DMS53 (cell line): ENCODE data around the gene TMEM11.
"Not testable (repeated sequence)": the region's sequence is repeated elsewhere in the genome, so short reads cannot be mapped to it uniquely, and the experiment has no call there.

Experiments used
- DNase-seq: peaks from one replicate; lab custom pipeline; 2025; lab: John Stamatoyannopoulos, UW

TMEM11 gene

GRCh38 chr17:21242026-21242697 lies 28.2 kb upstream of the TMEM11 start:
- no peak for DNase-seq

DNA sequence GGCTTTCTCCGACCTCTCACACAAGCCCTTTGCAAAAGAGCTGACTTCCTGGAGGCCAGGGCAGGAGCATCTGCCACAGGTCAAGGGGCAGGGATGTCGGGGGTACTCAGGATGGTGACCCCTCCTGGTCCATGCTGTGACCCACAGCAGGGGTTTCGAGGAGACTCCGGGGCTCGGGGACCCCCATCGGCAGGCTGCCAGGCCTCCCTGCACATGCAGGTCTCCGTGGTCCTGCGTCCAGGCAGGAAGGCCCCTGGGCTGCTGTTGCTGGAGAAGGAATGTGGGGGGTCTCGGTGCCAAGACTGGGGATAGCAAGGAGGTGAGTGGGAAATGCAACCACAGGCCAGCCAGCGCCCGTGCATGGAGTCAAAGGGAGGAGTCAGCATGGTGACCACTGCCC lies 27.6 kb upstream of the TMEM11 start:
- no peak for DNase-seq

DNA sequence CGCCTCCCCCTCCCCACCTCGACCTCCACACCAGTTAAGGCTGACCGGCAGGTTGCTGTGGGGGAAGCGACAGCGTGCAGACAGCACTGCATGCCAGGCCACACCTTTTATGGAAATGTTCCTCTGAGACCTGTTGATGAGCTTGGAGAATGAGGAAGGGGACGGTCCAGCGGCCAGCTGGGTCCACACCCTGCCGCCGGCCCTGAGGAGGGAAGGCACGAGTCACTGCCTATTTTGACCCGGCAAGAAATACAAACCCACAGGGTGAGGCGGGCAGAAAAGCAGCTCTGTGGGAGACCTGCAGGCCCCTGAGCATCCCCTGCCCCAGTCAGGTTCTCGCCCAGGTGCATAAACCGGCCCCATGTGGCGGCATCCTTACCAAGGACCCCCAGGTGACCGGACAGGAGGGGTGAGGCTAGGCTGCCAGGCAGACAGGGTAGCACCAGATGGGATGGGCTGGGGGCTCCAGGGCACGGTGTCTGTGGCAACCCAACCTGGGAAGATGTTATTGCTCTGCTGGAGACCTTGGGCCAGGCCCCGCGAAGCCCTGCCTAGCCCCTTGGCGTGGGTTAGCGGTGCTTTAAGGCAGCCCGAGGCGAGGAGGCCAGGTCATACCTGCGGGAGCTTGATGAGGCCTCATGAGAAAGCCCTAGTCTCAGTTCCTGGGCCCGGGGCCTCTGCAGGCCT lies 26.6 kb upstream of the TMEM11 start:
- DNase-seq: no peak

GRCh38 chr17:21239680-21240368 lies 25.9 kb upstream of the TMEM11 start:
- DNase-seq: peak; percentile 52

DNA sequence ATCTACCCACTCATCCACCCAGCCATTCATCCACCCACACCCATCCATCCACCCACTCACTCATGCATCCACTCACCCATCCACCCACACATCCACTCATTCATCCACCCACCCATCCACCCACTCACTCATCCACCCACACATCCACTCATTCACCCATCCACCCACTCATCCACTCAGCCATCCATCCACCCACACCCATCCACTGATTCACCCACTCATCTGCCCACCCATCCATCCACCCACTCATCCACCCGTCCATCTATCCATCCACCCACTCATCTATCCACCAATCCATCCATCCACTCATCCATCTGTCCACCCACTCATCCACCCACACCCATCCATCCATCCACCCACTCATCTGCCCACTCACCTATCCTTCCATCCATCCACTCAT lies 22.0 kb upstream of the TMEM11 start:
- no peak for DNase-seq

GRCh38 chr17:21233581-21234347 lies 19.8 kb upstream of the TMEM11 start:
- DNase-seq: no peak

DNA sequence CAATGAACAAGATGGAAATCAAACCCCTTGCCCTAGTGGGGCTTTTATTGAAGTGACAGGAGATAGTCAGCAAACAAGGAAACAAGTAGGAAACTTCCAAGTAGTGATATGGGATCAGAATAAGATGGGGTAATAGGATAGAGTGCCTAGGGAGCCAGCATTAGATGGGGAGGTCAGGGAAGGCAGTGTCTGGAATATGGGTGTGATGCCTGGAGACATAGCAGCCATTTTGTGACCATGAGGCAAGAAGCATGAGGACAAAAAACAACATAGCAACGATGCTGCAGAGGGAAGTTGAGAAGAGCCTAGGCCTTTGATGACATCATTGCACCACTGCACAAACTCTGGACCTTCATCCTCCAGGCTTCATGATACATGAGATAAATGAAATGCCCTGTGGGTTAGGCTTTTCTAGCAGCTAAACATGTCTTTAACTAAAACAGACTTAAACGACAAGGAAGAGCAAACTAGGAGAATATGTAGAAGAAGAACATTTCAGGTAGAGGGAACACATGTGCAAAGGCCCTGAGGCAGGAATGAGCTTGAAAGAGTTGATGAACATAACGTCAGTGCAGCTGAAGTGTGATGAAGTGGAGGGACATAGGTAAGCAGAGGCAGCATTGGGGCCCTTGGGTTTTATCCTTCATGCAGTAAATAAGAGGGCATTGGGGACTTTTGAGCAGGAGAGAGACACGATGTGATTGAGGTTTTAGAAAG lies 18.2 kb upstream of the TMEM11 start:
- no peak for DNase-seq

DNA sequence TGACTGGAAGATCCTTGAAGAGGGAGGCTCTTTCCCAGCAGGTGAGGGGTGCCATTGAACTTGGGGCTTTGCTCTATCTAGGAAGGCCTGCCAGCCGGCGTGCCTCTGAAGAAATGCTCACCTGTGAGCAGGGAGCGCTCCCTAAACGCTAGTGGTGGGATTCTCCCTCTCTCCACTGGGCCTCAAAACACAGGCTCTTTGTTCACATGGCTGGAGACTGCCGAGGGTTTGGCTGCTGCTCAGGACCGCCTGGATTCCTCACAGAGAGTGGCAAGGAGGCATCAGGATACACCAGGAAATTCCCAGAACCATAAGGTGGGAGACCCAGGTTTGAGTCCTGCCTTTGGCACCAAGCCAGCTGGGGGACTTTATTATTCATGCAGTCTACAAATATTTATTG lies 17.6 kb upstream of the TMEM11 start:
- DNase-seq: no peak

GRCh38 chr17:21228845-21229244 lies 14.9 kb upstream of the TMEM11 start:
- DNase-seq: no peak

DNA sequence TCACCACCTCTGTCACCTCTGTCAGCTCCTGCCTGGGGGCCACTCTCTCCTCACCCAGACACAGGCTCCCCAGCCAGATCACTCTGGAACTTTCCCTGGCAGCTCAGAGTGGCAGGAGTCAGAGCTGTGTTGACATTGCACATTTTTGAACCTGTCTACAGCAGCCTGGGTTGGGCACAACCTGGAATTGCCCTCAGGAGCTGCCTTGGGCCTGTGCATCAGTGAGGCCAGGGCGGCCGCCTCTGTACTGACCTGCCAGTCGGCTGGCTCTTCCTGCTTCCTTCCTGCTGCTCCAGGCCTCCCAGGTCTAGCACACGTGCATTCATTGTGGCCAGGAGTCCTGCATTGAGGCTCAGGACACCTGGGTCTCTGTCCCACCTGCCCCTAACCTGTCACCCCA lies 14.2 kb upstream of the TMEM11 start:
- no peak for DNase-seq

- not testable (repeated sequence) for DNase-seq
Observed at GRCh38 chr17:21227277-21227676, 13.3 kb upstream of the TMEM11 start.

DNA sequence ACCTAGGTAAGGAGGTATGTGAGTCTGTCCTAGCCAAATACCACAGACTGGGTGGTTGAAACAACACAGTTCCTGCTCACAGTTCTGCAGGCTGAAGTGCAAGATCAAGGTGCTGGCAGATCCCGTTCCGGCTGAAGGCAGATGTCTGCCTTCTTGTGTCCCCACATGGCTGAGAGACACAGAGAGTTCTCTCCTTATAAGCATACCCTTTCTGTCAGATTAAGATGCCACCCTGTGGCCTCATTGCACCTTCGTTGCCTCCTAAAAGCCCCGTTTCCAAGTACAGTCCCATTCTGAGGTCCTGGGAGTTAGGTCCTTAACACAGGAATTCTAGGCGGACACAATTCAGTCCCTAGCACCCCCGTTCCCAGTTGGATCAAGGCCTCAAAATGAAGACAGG lies 9.1 kb upstream of the TMEM11 start:
- DNase-seq: no peak

DNA sequence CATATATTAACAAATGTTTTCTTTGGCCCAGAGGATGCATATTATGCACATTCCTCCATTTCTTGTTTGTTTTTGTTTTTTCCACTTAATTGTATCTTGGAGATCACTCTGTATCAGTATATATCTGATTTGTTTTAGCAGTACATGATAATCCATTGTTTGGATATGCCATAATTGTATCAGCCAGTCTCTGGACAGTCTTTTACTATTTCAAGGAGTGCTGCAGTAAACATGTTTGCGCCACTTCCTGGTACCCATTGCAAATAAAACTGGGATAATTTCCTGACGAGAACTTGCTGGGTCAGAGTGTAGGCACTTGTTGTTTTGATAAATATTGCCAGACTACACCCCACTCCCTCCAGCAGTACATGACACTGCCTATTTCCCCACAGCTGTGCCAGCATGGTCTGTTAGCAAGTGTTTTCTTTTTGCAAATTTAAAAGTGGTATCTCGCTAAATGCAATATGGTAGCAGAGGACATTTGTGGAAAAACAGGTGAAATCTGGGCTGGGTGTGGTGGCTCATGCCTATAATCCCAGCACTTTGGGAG lies 4.9 kb upstream of the TMEM11 start:
- no peak for DNase-seq

GRCh38 chr17:21218101-21218500 lies 4.1 kb upstream of the TMEM11 start:
- DNase-seq: no peak

GRCh38 chr17:21217346-21217745 lies 3.4 kb upstream of the TMEM11 start:
- DNase-seq: no peak

- DNase-seq: peak; percentile 18
Observed at GRCh38 chr17:21215935-21216334, 2.0 kb upstream of the TMEM11 start.

DNA sequence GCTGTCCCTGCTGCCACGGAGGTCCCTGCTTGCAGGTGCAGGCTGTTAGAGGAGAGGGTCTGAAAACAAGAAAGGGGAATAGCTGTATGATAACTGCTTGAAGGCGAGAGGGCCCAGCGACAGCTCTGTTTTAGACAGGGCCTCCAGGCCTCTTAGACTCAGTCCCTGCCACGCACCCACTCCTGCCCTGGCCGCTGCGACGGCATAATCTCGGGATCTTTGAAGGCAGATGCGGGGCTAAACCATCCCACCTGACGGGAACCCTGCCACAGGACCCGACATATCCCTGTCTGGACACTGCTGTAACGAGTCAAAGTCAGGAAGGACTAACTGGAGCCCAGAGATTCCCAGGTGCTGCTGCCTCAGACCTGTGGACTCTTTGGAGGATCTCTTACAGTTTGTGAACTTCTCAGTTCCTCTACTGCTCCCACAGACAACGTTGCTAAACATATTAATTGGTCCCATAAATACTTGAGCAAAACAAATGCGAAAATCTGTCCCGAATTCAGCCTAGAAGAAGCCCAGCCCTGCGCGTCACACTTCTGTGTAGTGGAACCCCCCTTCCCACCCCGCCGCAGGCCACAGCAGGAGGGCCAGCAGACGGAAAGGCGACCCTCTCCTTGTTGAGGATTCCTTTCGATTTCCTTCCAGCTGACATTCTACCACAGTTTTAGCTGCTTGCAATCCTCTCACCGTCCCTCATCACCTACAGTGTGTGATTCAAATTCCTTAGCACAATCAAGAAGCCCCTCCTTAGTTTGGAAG lies 998 bp upstream of the TMEM11 start:
- peak; percentile 59 for DNase-seq

DNA sequence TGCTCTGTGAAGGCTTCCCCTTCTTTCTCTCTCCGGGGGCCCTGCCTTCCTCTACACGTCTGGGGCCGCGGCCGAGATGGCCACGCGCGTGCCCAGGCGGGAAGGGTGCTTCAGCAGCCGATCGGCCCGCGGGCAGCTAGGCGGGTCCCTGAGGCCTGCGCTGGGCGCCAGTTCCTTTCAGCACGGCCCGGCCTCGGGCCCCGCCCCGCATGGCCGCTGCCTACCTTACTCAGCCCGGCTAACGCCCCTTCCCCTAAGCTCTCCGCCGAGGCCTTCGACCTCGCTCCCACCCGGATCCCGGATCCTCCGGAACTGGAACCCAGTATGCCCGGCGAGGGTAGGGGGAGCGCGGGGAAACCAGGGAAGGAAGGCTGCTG lies 335 bp downstream of the TMEM11 start:
- peak; percentile 56 for DNase-seq

- DNase-seq: no peak
Observed at GRCh38 chr17:21212826-21213637, 929 bp downstream of the TMEM11 start.
